Activated naive CD4-positive, alpha-beta T cell treated with anti-CD3 and anti-CD28 coated beads, Interleukin-2, amount 50 U/mL, for 16 hours (primary cell): ENCODE measurements around the gene OSBPL7.

ENCODE experiments used
- DNase-seq: peaks from one replicate; pipeline ENCODE4 v3.0.0-alpha.2; 2020

OSBPL7 gene

GRCh38 chr17:47760409-47761140 is 61.0 kb downstream of the OSBPL7 start:
- no peak for DNase-seq

GRCh38 chr17:47757386-47757785 is 64.2 kb downstream of the OSBPL7 start:
- DNase-seq: no peak
